K562 (cell line): ENCODE measurements around the gene PRSS38. TPM values are rescaled to one million over a fixed set of nuclear protein-coding genes. Genes with fewer than 3 reads are reported as not detected.

Source experiments
- ATAC-seq: fragments of 200-7000 bp; cut with Tn5 transposase; 3 replicates; pipeline ENCODE4 v1.9.1; 2020; ENCODE audit warnings: moderate library complexity
- BruUV-seq: library from RNA; stranded (reverse); fragments of 400-500 nt; replicated peaks from 2 replicates; lab custom pipeline; 2021; lab: Mats Ljungman, UMichigan
- CTCF ChIA-PET: fragments of 300-600 bp; formaldehyde crosslinking; extraction: SDS; loops from one replicate; lab custom pipeline; 2021; ENCODE audit warnings: low intra/inter-chr PET ratio; lab: Yijun Ruan, JAX
- POLR2A ChIA-PET: fragments of 300-600, 350-650 bp; sonication (Branson Sonifier 250); formaldehyde crosslinking; extraction: SDS; loops from one replicate; lab custom pipeline; 2021; ENCODE audit warnings: antibody characterized with exemption, inconsistent platforms; lab: Yijun Ruan, JAX
- DNase-seq, 4 experiments: peaks; one replicate each; pipeline versions ENCODE4 v3.0.0 to v3.0.0-alpha.2; 2011 to 2018; ENCODE audit warnings: low spot score in 3 of 4, mixed read lengths in 3 of 4; ENCODE audit errors: extremely low read depth in 1 of 4
- FAIRE-seq: peaks from 2 replicates; lab custom pipeline; 2011; peaks lifted over from hg19 to GRCh38; lab: Jason Lieb, UNC
- H2AFZ ChIP-seq: 2 replicates; pipeline ENCODE4 v1.6.0; 2011; ENCODE audit warnings: low read depth, low read length, control low read depth, inconsistent platforms
- H3K27ac ChIP-seq: fragments of 200-600 bp; 3 replicates; pipeline ENCODE4 v1.8.0; 2011; ENCODE audit warnings: low read depth, mild to moderate bottlenecking, control low read depth, inconsistent platforms, low read length, moderate library complexity, mixed read lengths; ENCODE audit errors: extremely low read depth
- H3K27me3 ChIP-seq, 2 experiments: fragments of 300-600 bp in 1 of 2; 2 replicates in 1 of 2; 3 replicates in 1 of 2; pipeline versions ENCODE4 v1.6.0 to v1.8.0; 2011; ENCODE audit warnings: inconsistent platforms in 2 of 2, low read length in 2 of 2, mild to moderate bottlenecking in 1 of 2, mixed read lengths in 1 of 2, moderate library complexity in 1 of 2; ENCODE audit not compliant: control insufficient read depth in 2 of 2, insufficient read depth in 2 of 2
- H3K36me3 ChIP-seq: fragments of 300-600 bp; 3 replicates; pipeline ENCODE4 v1.8.0; 2011; ENCODE audit warnings: mild to moderate bottlenecking, low read length, inconsistent platforms; ENCODE audit not compliant: control insufficient read depth, insufficient read depth
- H3K4me1 ChIP-seq, 2 experiments: fragments of 200-600 bp in 1 of 2; replicated peaks in 1 of 2; 2 replicates in 1 of 2; 3 replicates in 1 of 2; pipeline versions ENCODE4 v1.5.1 to v1.8.0; 2011; ENCODE audit warnings: inconsistent platforms in 2 of 2, low read length in 2 of 2, mild to moderate bottlenecking in 1 of 2, mixed read lengths in 1 of 2, moderate library complexity in 1 of 2; ENCODE audit not compliant: control insufficient read depth in 2 of 2, insufficient read depth in 2 of 2
- H3K4me2 ChIP-seq: 2 replicates; pipeline ENCODE4 v1.6.1; 2011; ENCODE audit warnings: low read length, control low read depth, inconsistent platforms, mixed read lengths; ENCODE audit not compliant: insufficient read depth
- H3K4me3 ChIP-seq: fragments of 200-600 bp; sonication (generic), shearing (Covaris generic); 2 replicates; pipeline ENCODE4 v1.5.1; 2016; ENCODE audit warnings: control low read depth, inconsistent platforms
- H3K79me2 ChIP-seq: fragments of 200-600 bp; 3 replicates; pipeline ENCODE4 v1.8.0; 2011; ENCODE audit warnings: low read length, inconsistent platforms; ENCODE audit not compliant: control insufficient read depth, insufficient read depth
- H3K9ac ChIP-seq, 2 experiments: 2 replicates each; pipeline versions ENCODE4 v1.6.0 to v1.6.1; 2011; ENCODE audit warnings: low read depth in 2 of 2, low read length in 2 of 2, control low read depth in 1 of 2, inconsistent platforms in 1 of 2, mild to moderate bottlenecking in 1 of 2, mixed read lengths in 1 of 2; ENCODE audit not compliant: insufficient read depth in 1 of 2
- H3K9me1 ChIP-seq: one replicate; pipeline ENCODE4 v1.6.0; 2011; ENCODE audit warnings: inconsistent platforms, mild to moderate bottlenecking, low read length, moderate library complexity; ENCODE audit not compliant: control insufficient read depth, insufficient read depth
- H3K9me3 ChIP-seq: replicated peaks from 2 replicates; pipeline ENCODE4 v1.5.1; 2011; ENCODE audit warnings: low read depth, low read length, inconsistent platforms; ENCODE audit not compliant: control insufficient read depth, insufficient read depth
- H4K20me1 ChIP-seq: replicated peaks from 2 replicates; pipeline ENCODE4 v1.6.1; 2011; ENCODE audit warnings: low read length, inconsistent platforms, mixed read lengths; ENCODE audit not compliant: control insufficient read depth, insufficient read depth
- FIP1L1 ChIP-seq: fragments of 200-400 bp; formaldehyde crosslinking; IDR thresholded peaks from 2 replicates; pipeline ENCODE4 v1.6.1; 2018; ENCODE audit warnings: mild to moderate bottlenecking, low read depth, low read length; ENCODE audit not compliant: poor library complexity, severe bottlenecking
- ILF3 ChIP-seq: fragments of 450-650 bp; IDR thresholded peaks from 2 replicates; pipeline ENCODE4 v1.6.1; 2018; ENCODE audit warnings: antibody characterized with exemption, mild to moderate bottlenecking, moderate library complexity, borderline replicate concordance
- MAFF ChIP-seq: IDR thresholded peaks from 2 replicates; pipeline ENCODE4 v1.6.1; 2012; ENCODE audit warnings: low read length, improper control_type of control experiment
- MYC ChIP-seq, 2 experiments: fragments of 250-450 bp in 1 of 2; sonication (Bioruptor Pico) in 1 of 2; IDR thresholded peaks; 2 replicates each; pipeline versions ENCODE4 v1.5.1 to v1.6.1; 2012 to 2021; ENCODE audit warnings: low read depth in 2 of 2, borderline replicate concordance in 1 of 2, improper control_type of control experiment in 1 of 2, low read length in 1 of 2, mild to moderate bottlenecking in 1 of 2, moderate library complexity in 1 of 2
- SAFB ChIP-seq: fragments of 200-400 bp; formaldehyde crosslinking; IDR thresholded peaks from 2 replicates; pipeline ENCODE4 v1.6.1; 2017; ENCODE audit warnings: low read depth, low read length, borderline replicate concordance
- SMARCE1 ChIP-seq: fragments of 450-650 bp; IDR thresholded peaks from 2 replicates; pipeline ENCODE4 v1.7.1; 2016; ENCODE audit warnings: mild to moderate bottlenecking
- ZEB2 ChIP-seq: fragments of 450-650 bp; IDR thresholded peaks from 2 replicates; pipeline ENCODE4 v1.6.1; 2016
- ZNF57 ChIP-seq: fragments of 450-650 bp; formaldehyde crosslinking; IDR thresholded peaks from 2 replicates; pipeline ENCODE4 v1.4.0; 2020; ENCODE audit warnings: mild to moderate bottlenecking, moderate library complexity
- ZNF644 ChIP-seq: fragments of 200-800 bp; sonication (Bioruptor generic); IDR thresholded peaks from 2 replicates; pipeline ENCODE4 v1.6.1; 2016; ENCODE audit warnings: low read depth, missing genetic modification characterization, missing compliant biosample characterization
- WGBS: fragments of 100-300 bp; shearing (Covaris generic); methylation state at CpG from one replicate; pipeline ENCODE4 v1.1.6; 2016; ENCODE audit warnings: low coverage, mixed read lengths; ENCODE audit not compliant: insufficient coverage; ENCODE audit errors: missing lambda C conversion rate; 5-methylcytosine and 5-hydroxymethylcytosine counted together
- in situ Hi-C: fragments of 300-500 bp; cut with MboI; formaldehyde crosslinking; loops from 4 replicates; pipeline ENCODE4 v1.15.0; 2018; ENCODE audit warnings: inconsistent platforms, mixed read lengths
- intact Hi-C: fragments of 100-400 bp; cut with micrococcal nuclease; formaldehyde crosslinking; loops from 2 replicates; pipeline ENCODE4 v1.14.2; 2022
- polyA plus RNA-seq, 8 experiments: library from polyadenylated mRNA; depleted of rRNA in 4 of 8; stranded (reverse) in 5 of 8; unstranded in 3 of 8; fragments of >200 nt; fragmentation: Nextera tagmentation in 2 of 8; fragmentation: Illumina TruSeq in 1 of 8; extraction: Ambion mirVana in 2 of 8; extraction: Trizol in 1 of 8; gene quantifications; 2 replicates each; pipeline versions ENCODE4 v1.2.1 to v1.2.3, GENCODE V29; 2011 to 2014; ENCODE audit warnings: inconsistent platforms in 1 of 8, missing spikeins in 1 of 8
- total RNA-seq, 7 experiments: library from RNA; depleted of rRNA in 6 of 7; stranded (reverse); fragments of >200 nt in 6 of 7; fragmentation: Illumina TruSeq in 2 of 7; extraction: Trizol in 2 of 7; gene quantifications; 2 replicates each; pipeline versions ENCODE4 v1.2.1 to v1.2.3, GENCODE V29; 2011 to 2021; ENCODE audit warnings: low replicate concordance in 1 of 7
- TF ChIP-seq, protein P1 (sequence below): fragments of 450-650 bp; formaldehyde crosslinking; IDR thresholded peaks from 2 replicates; pipeline ENCODE4 v1.4.0; 2020; ENCODE audit warnings: mild to moderate bottlenecking, moderate library complexity
- TF ChIP-seq, protein P2 (sequence below): sonication (generic); formaldehyde crosslinking; IDR thresholded peaks from 2 replicates; pipeline ENCODE4 v1.4.0; 2020; ENCODE audit warnings: mild to moderate bottlenecking, missing genetic modification reagents

The PRSS38 gene
- total and polyA plus RNA-seq, 9 of the 15 experiments (the other 6 are each of a cell fraction or from before 2014, with no cell fraction given) = 0.09 to 0.14 TPM; not detected in 7

DNA sequence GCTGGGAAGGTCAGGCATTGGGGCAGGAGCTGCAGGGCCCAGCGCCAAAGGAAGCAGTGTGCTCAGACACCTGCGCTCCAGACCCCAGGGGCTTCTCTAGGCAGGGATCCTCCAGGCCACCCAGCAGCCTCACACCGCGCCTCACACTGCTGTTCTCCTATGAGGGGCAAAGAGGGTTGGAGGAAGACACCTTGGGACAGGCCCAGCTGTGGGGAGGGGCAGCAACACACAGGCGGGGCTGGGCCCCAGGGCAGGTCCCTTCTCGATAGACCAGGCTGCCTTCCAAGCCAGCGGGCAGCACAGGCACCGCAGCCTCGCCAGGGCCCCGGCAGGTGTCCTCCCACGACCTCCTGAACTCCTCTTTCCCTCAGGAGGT is 20.7 kb upstream of the PRSS38 start:
- ChIA-PET CTCF (no interaction called here), POLR2A (interaction anchor here (0.6 to 1.1 kb wide), 3 partner anchors 91 to 999 kb away, joined by 3 to 5 read pairs (median 5); no protein-coding TSS in a partner anchor)
- Histone ChIP-seq H3K27me3 (peaks cover 0 to 6% of the 10 kb centered on the region in 2 experiments; a peak in 2 of 5 replicates), H3K9me1 (no peaks in the 10 kb centered on the region), H3K79me2 (no peaks in the 10 kb centered on the region), H3K36me3 (no peaks in the 10 kb centered on the region), H3K4me1 (peaks cover 0 to 24% of the 10 kb centered on the region in 2 experiments; a peak in 3 of 5 replicates), H2AFZ (no peak overlapping the region), H3K9ac (peak overlapping the region in 1 of 2 experiments; percentile 43; a peak in 2 of 4 replicates), H3K9me3 (no peaks in the 10 kb centered on the region), H3K27ac (no peak overlapping the region), H3K4me2 (no peak overlapping the region), H4K20me1 (no peaks in the 10 kb centered on the region; the same call in 1 of the 2 replicates), H3K4me3 (no peak overlapping the region)
- TF ChIP-seq MYC (IDR thresholded peaks at IDR 0.05; ENCODE audit: low read depth, low read length) (no peak), MYC (CRISPR knock-in tag; IDR thresholded peaks at IDR 0.05; ENCODE audit: borderline replicate concordance, low read depth) (no peak), FIP1L1 (no peak), SMARCE1 (no peak), SAFB (no peak), ZEB2 (no peak), ZNF57 (no peak), ZNF644 (tag) (no peak), MAFF (no peak), ILF3 (no peak)
- TF ChIP-seq, protein P1, sequence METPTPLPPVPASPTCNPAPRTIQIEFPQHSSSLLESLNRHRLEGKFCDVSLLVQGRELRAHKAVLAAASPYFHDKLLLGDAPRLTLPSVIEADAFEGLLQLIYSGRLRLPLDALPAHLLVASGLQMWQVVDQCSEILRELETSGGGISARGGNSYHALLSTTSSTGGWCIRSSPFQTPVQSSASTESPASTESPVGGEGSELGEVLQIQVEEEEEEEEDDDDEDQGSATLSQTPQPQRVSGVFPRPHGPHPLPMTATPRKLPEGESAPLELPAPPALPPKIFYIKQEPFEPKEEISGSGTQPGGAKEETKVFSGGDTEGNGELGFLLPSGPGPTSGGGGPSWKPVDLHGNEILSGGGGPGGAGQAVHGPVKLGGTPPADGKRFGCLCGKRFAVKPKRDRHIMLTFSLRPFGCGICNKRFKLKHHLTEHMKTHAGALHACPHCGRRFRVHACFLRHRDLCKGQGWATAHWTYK (CRISPR knock-in tag) = no peak
- TF ChIP-seq, protein P2, sequence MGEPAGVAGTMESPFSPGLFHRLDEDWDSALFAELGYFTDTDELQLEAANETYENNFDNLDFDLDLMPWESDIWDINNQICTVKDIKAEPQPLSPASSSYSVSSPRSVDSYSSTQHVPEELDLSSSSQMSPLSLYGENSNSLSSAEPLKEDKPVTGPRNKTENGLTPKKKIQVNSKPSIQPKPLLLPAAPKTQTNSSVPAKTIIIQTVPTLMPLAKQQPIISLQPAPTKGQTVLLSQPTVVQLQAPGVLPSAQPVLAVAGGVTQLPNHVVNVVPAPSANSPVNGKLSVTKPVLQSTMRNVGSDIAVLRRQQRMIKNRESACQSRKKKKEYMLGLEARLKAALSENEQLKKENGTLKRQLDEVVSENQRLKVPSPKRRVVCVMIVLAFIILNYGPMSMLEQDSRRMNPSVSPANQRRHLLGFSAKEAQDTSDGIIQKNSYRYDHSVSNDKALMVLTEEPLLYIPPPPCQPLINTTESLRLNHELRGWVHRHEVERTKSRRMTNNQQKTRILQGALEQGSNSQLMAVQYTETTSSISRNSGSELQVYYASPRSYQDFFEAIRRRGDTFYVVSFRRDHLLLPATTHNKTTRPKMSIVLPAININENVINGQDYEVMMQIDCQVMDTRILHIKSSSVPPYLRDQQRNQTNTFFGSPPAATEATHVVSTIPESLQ (CRISPR knock-in tag) = no peak
- intact Hi-C loops = no loop called here
- no peak; the same call in 1 of the 3 replicates for ATAC-seq
- 26% methylated on average over 11 of the region's 11 CpGs for WGBS
- in situ Hi-C loops = no loop called here
- peak in 2 of 4 experiments; percentile 5 to 16 for DNase-seq
- no TSS peak for BruUV-seq
- FAIRE-seq = no peak
